HEK293 (cell line): ENCODE data around the gene DNTTIP2.
A peak's percentile ranks its signal among the peaks of the same experiment; 100 is the strongest.

Experiments
- ELK4 ChIP-seq: IDR thresholded peaks from 2 replicates; pipeline ENCODE4 v1.6.1; 2011; ENCODE audit warnings: mild to moderate bottlenecking, low read depth, low read length, borderline replicate concordance
- HOXC10 ChIP-seq: sonication (generic); formaldehyde crosslinking; IDR thresholded peaks from 2 replicates; pipeline ENCODE4 v1.8.1; 2023; ENCODE audit warnings: mild to moderate bottlenecking, missing genetic modification reagents
- KLF8 ChIP-seq: fragments of 450-650 bp; formaldehyde crosslinking; IDR thresholded peaks from 2 replicates; pipeline ENCODE4 v1.5.1; 2016; ENCODE audit warnings: missing biosample characterization, missing genetic modification characterization
- PBX3 ChIP-seq: sonication (generic); formaldehyde crosslinking; IDR thresholded peaks from 2 replicates; pipeline ENCODE4 v1.8.1; 2022; ENCODE audit warnings: mild to moderate bottlenecking, moderate library complexity, missing genetic modification reagents
- REPIN1 ChIP-seq: fragments of 450-650 bp; formaldehyde crosslinking; IDR thresholded peaks from 2 replicates; pipeline ENCODE4 v1.5.1; 2017; ENCODE audit warnings: missing biosample characterization, missing genetic modification characterization, low read depth
- SETDB1 ChIP-seq: IDR thresholded peaks from one replicate; pipeline ENCODE4 v1.6.1; 2017; ENCODE audit warnings: mild to moderate bottlenecking, low read length, moderate library complexity, mixed read lengths; ENCODE audit not compliant: insufficient read length
- SP7 ChIP-seq: fragments of 450-650 bp; formaldehyde crosslinking; IDR thresholded peaks from 2 replicates; pipeline ENCODE4 v1.5.1; 2016; ENCODE audit warnings: missing biosample characterization, missing genetic modification characterization
- YY2 ChIP-seq: fragments of 450-650 bp; formaldehyde crosslinking; IDR thresholded peaks from 2 replicates; pipeline ENCODE4 v1.5.1; 2016; ENCODE audit warnings: missing biosample characterization, missing genetic modification characterization
- ZBTB26 ChIP-seq: fragments of 450-650 bp; formaldehyde crosslinking; optimal IDR thresholded peaks from 2 replicates; pipeline ENCODE3; 2016; ENCODE audit warnings: missing biosample characterization, mild to moderate bottlenecking, missing genetic modification characterization
- ZBTB48 ChIP-seq: fragments of 450-650 bp; formaldehyde crosslinking; IDR thresholded peaks from 2 replicates; pipeline ENCODE4 v1.5.1; 2016; ENCODE audit warnings: missing biosample characterization, missing genetic modification characterization
- ZBTB6 ChIP-seq: fragments of 450-650 bp; formaldehyde crosslinking; IDR thresholded peaks from 2 replicates; pipeline ENCODE4 v1.5.1; 2017; ENCODE audit warnings: missing biosample characterization, missing genetic modification characterization
- ZFP37 ChIP-seq: fragments of 450-650 bp; formaldehyde crosslinking; IDR thresholded peaks from 2 replicates; pipeline ENCODE4 v1.5.1; 2016; ENCODE audit warnings: missing biosample characterization, missing genetic modification characterization
- ZNF10 ChIP-seq: fragments of 450-650 bp; formaldehyde crosslinking; IDR thresholded peaks from 2 replicates; pipeline ENCODE4 v1.5.1; 2017; ENCODE audit warnings: missing biosample characterization, missing genetic modification characterization
- ZNF112 ChIP-seq: fragments of 450-650 bp; formaldehyde crosslinking; IDR thresholded peaks from 2 replicates; pipeline ENCODE4 v1.5.0; 2017; ENCODE audit warnings: missing biosample characterization, missing genetic modification characterization
- ZNF184 ChIP-seq: fragments of 450-650 bp; IDR thresholded peaks from 2 replicates; pipeline ENCODE4 v1.5.1; 2018; ENCODE audit warnings: missing biosample characterization, mild to moderate bottlenecking, missing genetic modification characterization
- ZNF2 ChIP-seq: fragments of 450-650 bp; formaldehyde crosslinking; IDR thresholded peaks from 2 replicates; pipeline ENCODE4 v1.5.1; 2016; ENCODE audit warnings: missing biosample characterization, missing genetic modification characterization
- ZNF211 ChIP-seq: fragments of 450-650 bp; formaldehyde crosslinking; IDR thresholded peaks from 2 replicates; pipeline ENCODE4 v1.5.1; 2016; ENCODE audit warnings: low read depth, missing biosample characterization, missing genetic modification characterization
- ZNF214 ChIP-seq: fragments of 450-650 bp; formaldehyde crosslinking; IDR thresholded peaks from 2 replicates; pipeline ENCODE4 v1.5.1; 2017; ENCODE audit warnings: missing biosample characterization, mild to moderate bottlenecking, missing genetic modification characterization, borderline replicate concordance
- ZNF24 ChIP-seq: fragments of 450-650 bp; formaldehyde crosslinking; IDR thresholded peaks from 2 replicates; pipeline ENCODE4 v1.5.1; 2016; ENCODE audit warnings: missing biosample characterization, missing genetic modification characterization
- ZNF248 ChIP-seq: fragments of 450-650 bp; formaldehyde crosslinking; IDR thresholded peaks from 2 replicates; pipeline ENCODE4 v1.5.1; 2017; ENCODE audit warnings: missing biosample characterization, missing genetic modification characterization
- ZNF266 ChIP-seq: fragments of 450-650 bp; formaldehyde crosslinking; IDR thresholded peaks from 2 replicates; pipeline ENCODE4 v1.5.1; 2016; ENCODE audit warnings: missing biosample characterization, missing genetic modification characterization, low read depth
- ZNF302 ChIP-seq: fragments of 450-650 bp; formaldehyde crosslinking; IDR thresholded peaks from 2 replicates; pipeline ENCODE4 v1.5.1; 2016; ENCODE audit warnings: missing biosample characterization, missing genetic modification characterization, low read depth
- ZNF335 ChIP-seq: fragments of 450-650 bp; formaldehyde crosslinking; conservative IDR thresholded peaks from 2 replicates; pipeline ENCODE4 v1.5.1; 2016; ENCODE audit warnings: missing biosample characterization, missing genetic modification characterization
- ZNF394 ChIP-seq: fragments of 450-650 bp; formaldehyde crosslinking; IDR thresholded peaks from 2 replicates; pipeline ENCODE4 v1.5.1; 2016; ENCODE audit warnings: missing biosample characterization, missing genetic modification characterization, mild to moderate bottlenecking, moderate library complexity, borderline replicate concordance
- ZNF48 ChIP-seq: fragments of 450-650 bp; formaldehyde crosslinking; IDR thresholded peaks from 2 replicates; pipeline ENCODE4 v1.5.1; 2016; ENCODE audit warnings: missing biosample characterization, missing genetic modification characterization
- ZNF530 ChIP-seq: fragments of 450-650 bp; formaldehyde crosslinking; IDR thresholded peaks from 2 replicates; pipeline ENCODE4 v1.5.1; 2016; ENCODE audit warnings: low read depth, missing biosample characterization, missing genetic modification characterization
- ZNF548 ChIP-seq: fragments of 450-650 bp; formaldehyde crosslinking; IDR thresholded peaks from 2 replicates; pipeline ENCODE4 v1.5.1; 2016; ENCODE audit warnings: missing biosample characterization, missing genetic modification characterization
- ZNF596 ChIP-seq: fragments of 450-650 bp; IDR thresholded peaks from 2 replicates; pipeline ENCODE4 v1.5.0; 2018; ENCODE audit warnings: missing biosample characterization, mild to moderate bottlenecking, missing genetic modification characterization, moderate library complexity
- ZNF624 ChIP-seq: fragments of 450-650 bp; formaldehyde crosslinking; IDR thresholded peaks from 2 replicates; pipeline ENCODE4 v1.5.1; 2017; ENCODE audit warnings: missing biosample characterization, missing genetic modification characterization
- ZNF654 ChIP-seq: fragments of 450-650 bp; formaldehyde crosslinking; IDR thresholded peaks from 2 replicates; pipeline ENCODE4 v1.5.1; 2016; ENCODE audit warnings: low read depth, missing biosample characterization, missing genetic modification characterization
- ZNF660 ChIP-seq: fragments of 450-650 bp; IDR thresholded peaks from 2 replicates; pipeline ENCODE4 v1.5.1; 2018; ENCODE audit warnings: missing biosample characterization, mild to moderate bottlenecking, missing genetic modification characterization
- ZNF707 ChIP-seq: fragments of 450-650 bp; formaldehyde crosslinking; IDR thresholded peaks from 2 replicates; pipeline ENCODE4 v1.5.1; 2016; ENCODE audit warnings: missing biosample characterization, missing genetic modification characterization
- ZNF791 ChIP-seq: fragments of 450-650 bp; formaldehyde crosslinking; IDR thresholded peaks from 2 replicates; pipeline ENCODE4 v1.5.1; 2016; ENCODE audit warnings: missing biosample characterization, missing genetic modification characterization
- ZSCAN23 ChIP-seq: fragments of 450-650 bp; formaldehyde crosslinking; IDR thresholded peaks from 2 replicates; pipeline ENCODE4 v1.5.1; 2016; ENCODE audit warnings: missing biosample characterization, missing genetic modification characterization

DNTTIP2 gene

GRCh38 chr1:93909146-93910050 lies 30.4 kb upstream of the DNTTIP2 start, which contains the start of gene GCLM (continued):
- TF ChIP-seq ZNF335 (tag by site-specific recombination) (peak; percentile 79), ZNF791 (no peak), ZNF112 (no peak), ZBTB26 (tag by site-specific recombination) (peak; percentile 78), ELK4 (no peak), ZFP37 (tag by site-specific recombination) (no peak), HOXC10 (0 out of 2 replicates have a peak, but pooled peaks have one; percentile 61), YY2 (tag by site-specific recombination) (no peak), ZNF10 (tag by site-specific recombination) (peak; percentile 81), ZNF48 (tag by site-specific recombination) (no peak), KLF8 (peak; percentile 65; the same call in 1 of the 2 replicates), ZNF266 (no peak), ZNF184 (peak; percentile 48; the same call in 1 of the 2 replicates), ZNF530 (tag by site-specific recombination) (no peak), REPIN1 (tag by site-specific recombination) (no peak), ZNF211 (tag by site-specific recombination) (no peak), ZNF707 (tag by site-specific recombination) (no peak), ZNF24 (tag by site-specific recombination) (no peak), SETDB1 (no peak), ZNF624 (tag by site-specific recombination) (no peak), ZNF660 (peak; percentile 80; the same call in 1 of the 2 replicates), ZBTB48 (tag by site-specific recombination) (peak; percentile 59), ZBTB6 (tag by site-specific recombination) (no peak), ZNF248 (tag by site-specific recombination) (no peak), ZSCAN23 (tag by site-specific recombination) (no peak), ZNF654 (tag by site-specific recombination) (no peak), ZNF394 (tag by site-specific recombination) (no peak), ZNF302 (tag by site-specific recombination) (no peak), SP7 (tag by site-specific recombination) (peak; percentile 56; the same call in 1 of the 2 replicates), PBX3 (CRISPR knock-in tag) (no peak), ZNF214 (no peak), ZNF548 (tag by site-specific recombination) (no peak), ZNF596 (tag by site-specific recombination) (no peak), ZNF2 (tag by site-specific recombination) (no peak)
